HUES64 (cell line): ENCODE data around the gene MMP12. TPM values are rescaled to one million over a fixed set of nuclear protein-coding genes. Genes with fewer than 3 reads are reported as not detected.
"Not testable (repeated sequence)": the region's sequence is repeated elsewhere in the genome, so short reads cannot be mapped to it uniquely, and the experiment has no call there.

ENCODE experiments used
- H3K27ac ChIP-seq: 2 replicates; pipeline ENCODE4 v1.7.0; 2013; ENCODE audit warnings: low read depth, low read length, inconsistent platforms
- H3K27me3 ChIP-seq: 2 replicates; pipeline ENCODE4 v1.6.1; 2013; ENCODE audit warnings: mild to moderate bottlenecking, low read length; ENCODE audit not compliant: insufficient read depth
- H3K36me3 ChIP-seq: 2 replicates; pipeline ENCODE4 v1.6.1; 2013; ENCODE audit warnings: mild to moderate bottlenecking, low read length; ENCODE audit not compliant: insufficient read depth
- H3K4me1 ChIP-seq: 2 replicates; pipeline ENCODE4 v1.6.1; 2013; ENCODE audit warnings: mild to moderate bottlenecking, low read length, moderate library complexity; ENCODE audit not compliant: insufficient read depth
- H3K4me3 ChIP-seq: 2 replicates; pipeline ENCODE4 v1.5.1; 2013; ENCODE audit warnings: mild to moderate bottlenecking, low read length, moderate library complexity
- H3K9ac ChIP-seq: 2 replicates; pipeline ENCODE4 v1.6.1; 2013; ENCODE audit warnings: mild to moderate bottlenecking, low read depth, low read length
- H3K9me3 ChIP-seq: 2 replicates; pipeline ENCODE4 v1.6.1; 2013; ENCODE audit warnings: low read depth, low read length; ENCODE audit not compliant: insufficient read depth
- WGBS: fragments of 150-250, 120-280 bp; methylation state at CpG from one replicate; pipeline ENCODE4 v1.1.7; 2013; ENCODE audit warnings: missing lambda C conversion rate; 5-methylcytosine and 5-hydroxymethylcytosine counted together
- polyA plus RNA-seq, 2 experiments: library from polyadenylated mRNA; stranded (reverse); fragments of 50-300 nt; gene quantifications; one replicate each; pipeline ENCODE4 v1.2.3, GENCODE V29; 2013

MMP12 gene
- not detected for polyA plus RNA-seq (2013, experiment 1 of 2)
- polyA plus RNA-seq (2013, experiment 2 of 2), result not detected

DNA sequence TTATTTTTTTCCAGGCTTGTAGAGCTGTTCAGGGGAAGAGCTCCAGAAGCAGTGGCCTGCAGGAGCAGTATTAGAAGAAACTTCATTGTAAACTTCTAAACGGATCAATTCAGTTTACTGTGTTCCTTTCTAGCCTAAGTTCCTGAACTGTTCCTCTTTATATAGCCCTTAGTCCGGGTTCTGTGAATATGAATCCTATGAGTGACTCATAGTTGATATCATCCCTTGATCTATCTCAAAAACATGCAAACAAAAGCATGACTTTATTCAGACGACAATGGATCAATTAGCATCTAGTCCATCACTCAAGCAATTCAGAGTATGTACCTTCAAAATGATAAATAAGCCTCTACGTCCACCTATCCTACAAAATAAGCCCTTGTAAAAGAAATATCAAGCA lies at the start of gene MMP12:
TSS of gene MMP12 (minus strand) at position 131 of the 400 bp plus-strand sequence. CDS start at position 86, 45 bp downstream.
- no peak within 1 kb of the TSS for H3K9ac ChIP-seq
- no peaks in the 10 kb centered on the region for H3K4me1 ChIP-seq
- H3K4me3 ChIP-seq, result no peak within 1 kb of the TSS
- WGBS, result 88% methylated on average over 4 of the region's 4 CpGs
- no peaks in the 10 kb centered on the region for H3K27me3 ChIP-seq
- no peaks in the 10 kb centered on the region for H3K36me3 ChIP-seq
- no peaks in the 10 kb centered on the region for H3K9me3 ChIP-seq
- H3K27ac ChIP-seq, result no peak within 1 kb of the TSS

DNA sequence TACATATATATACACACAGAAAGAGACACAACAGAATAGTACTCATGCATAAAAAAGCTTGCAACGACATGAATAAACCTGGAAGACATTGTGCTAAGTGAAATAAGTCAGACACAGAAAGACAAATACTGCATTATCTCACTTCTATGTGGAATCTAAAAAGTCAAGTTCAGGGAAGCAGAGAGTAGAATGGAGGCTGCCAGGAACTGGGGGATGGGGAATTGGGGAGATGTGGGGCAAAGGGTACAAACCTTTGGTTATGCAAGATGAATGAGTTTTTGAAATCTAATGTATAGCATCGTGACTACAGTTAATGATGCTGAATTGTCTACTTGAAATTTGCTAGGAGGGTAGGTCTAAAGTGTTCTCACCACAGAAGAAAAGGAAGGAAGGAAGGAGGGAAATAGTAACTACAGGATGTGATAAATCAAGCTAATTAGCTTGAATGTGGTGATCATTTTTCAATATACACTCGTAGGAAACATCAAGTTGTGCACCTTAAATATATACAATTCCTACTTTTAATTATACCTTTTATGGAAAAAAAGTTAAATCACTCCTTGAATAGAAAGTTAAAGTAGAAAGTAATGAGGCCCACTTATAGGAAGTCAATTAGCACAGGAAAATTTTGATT lies 46.9 kb upstream of the MMP12 start:
- no peak overlapping the region for H3K27ac ChIP-seq
- H3K9me3 ChIP-seq, result no peaks in the 10 kb centered on the region
- H3K4me1 ChIP-seq, result no peaks in the 10 kb centered on the region
- H3K4me3 ChIP-seq, result no peak overlapping the region
- H3K36me3 ChIP-seq, result no peaks in the 10 kb centered on the region
- H3K9ac ChIP-seq, result no peak overlapping the region
- no peaks in the 10 kb centered on the region for H3K27me3 ChIP-seq
- 99% methylated on average over 1 of the region's 3 CpGs for WGBS

DNA sequence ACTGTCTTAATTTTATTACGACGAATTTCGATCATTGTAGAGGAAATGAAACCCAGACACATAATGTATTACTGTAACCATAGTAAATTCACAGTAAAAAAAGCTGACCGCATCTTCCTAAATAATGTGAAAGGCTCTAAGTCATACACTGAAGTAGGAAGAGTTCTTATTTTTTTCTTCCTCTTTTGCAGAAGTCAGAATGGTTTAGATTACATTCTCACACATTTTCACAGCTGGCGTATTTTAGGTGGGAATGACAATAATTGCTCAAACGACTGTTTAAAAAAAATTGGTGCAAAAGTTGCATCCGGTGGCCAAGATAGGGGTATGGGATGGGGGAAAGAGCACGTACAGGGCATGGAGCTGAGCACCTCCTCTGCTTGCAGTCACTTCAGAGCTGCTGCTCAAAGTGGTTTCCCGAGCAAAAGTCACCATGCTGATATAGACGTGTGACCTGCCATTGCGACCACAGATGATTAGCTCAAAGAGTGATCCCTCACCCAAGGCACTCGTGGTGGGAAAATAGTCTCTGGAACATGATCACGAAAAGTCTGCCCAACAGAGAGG lies 45.4 kb upstream of the MMP12 start:
- Histone ChIP-seq H3K27me3 (no peaks in the 10 kb centered on the region), H3K27ac (no peak overlapping the region), H3K9ac (no peak overlapping the region), H3K9me3 (no peaks in the 10 kb centered on the region), H3K36me3 (no peaks in the 10 kb centered on the region), H3K4me1 (no peaks in the 10 kb centered on the region), H3K4me3 (no peak overlapping the region)
- 94% methylated on average over 10 of the region's 13 CpGs for WGBS

DNA sequence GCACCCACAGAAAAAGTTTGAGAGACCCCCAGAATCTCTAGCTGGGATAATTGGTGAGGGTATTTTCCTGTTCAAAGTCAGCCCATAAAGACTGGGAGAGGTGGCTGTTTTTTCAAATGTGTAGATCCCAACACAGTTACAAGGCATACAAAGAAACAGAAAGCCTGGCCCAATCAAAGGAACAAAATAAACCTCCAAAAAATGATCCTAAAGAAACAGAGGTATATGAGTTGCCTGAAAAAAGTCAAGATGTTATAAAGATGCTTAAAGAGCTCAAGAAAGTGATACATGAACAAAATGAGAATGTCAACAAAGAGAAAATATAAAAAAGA lies 40.2 kb upstream of the MMP12 start:
- Histone ChIP-seq H3K4me3 (no peak overlapping the region), H3K4me1 (peaks cover 16% of the 10 kb centered on the region), H3K36me3 (no peaks in the 10 kb centered on the region), H3K27me3 (no peaks in the 10 kb centered on the region), H3K9ac (no peak overlapping the region), H3K27ac (no peak overlapping the region), H3K9me3 (0 out of 2 replicates have a peak, but pooled peaks cover under 1% of the 10 kb centered on the region)

DNA sequence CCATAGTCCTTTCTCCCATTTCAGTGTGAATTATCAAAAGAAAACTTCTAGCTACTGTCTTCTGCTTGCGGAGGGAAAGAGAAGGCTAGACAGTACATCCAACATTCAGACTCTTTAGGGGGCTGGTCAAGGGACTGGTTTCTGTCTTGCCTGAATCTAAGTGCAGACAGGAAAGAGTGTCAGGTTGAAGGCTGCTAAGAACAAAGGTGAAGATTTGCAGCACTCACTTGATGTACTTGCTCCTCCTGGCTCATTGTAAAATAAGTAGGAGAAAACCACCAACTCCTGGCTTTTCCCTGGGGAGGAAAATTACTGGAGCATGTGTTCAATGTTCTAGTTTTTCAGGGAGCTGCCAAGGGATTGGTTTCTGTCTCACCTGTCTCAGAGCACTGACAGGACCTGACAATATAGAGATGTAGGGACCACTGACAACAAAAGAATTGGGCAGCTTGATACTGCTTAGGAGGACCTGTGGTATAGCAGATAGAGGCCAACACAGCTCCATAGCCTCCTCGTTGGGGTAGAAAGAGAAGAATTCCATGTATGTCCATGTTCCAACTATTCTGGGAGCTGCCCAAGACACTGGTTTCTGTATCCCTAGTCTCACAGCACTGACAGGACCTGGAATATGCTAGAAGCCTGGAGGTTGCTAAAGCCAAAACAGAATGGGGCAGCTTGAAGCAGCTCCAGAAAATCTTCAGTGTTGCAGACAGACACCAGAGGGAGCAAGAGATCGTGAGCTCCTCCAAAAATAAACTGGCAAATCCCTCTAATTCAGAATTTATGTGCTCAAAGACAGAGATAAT lies 39.7 kb upstream of the MMP12 start:
- WGBS, result 57% methylated on average over 3 of the region's 3 CpGs
- Histone ChIP-seq H3K36me3 (no peaks in the 10 kb centered on the region), H3K4me1 (peaks cover 16% of the 10 kb centered on the region), H3K4me3 (no peak overlapping the region), H3K27ac (no peak overlapping the region), H3K9ac (no peak overlapping the region), H3K9me3 (0 out of 2 replicates have a peak, but pooled peaks cover 4% of the 10 kb centered on the region), H3K27me3 (no peaks in the 10 kb centered on the region)

DNA sequence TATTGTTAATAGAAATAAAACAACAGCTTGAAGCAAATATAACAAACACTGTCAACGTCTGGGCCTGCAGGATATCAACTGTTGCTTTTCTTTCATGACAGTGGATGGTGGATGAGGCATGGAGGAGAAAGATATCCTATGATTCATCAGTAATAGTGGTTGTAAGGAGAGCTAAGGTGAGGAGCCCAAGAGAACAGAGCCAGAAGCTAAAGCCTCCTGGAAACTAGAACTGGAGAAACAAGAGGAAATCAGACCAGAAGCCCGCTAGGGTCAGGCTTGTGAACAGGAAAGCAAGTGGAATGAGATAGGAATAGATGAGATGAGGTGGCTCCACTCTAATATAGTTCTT lies 37.7 kb upstream of the MMP12 start:
- Histone ChIP-seq H3K9ac (no peak overlapping the region), H3K4me3 (no peak overlapping the region), H3K27me3 (no peaks in the 10 kb centered on the region), H3K27ac (no peak overlapping the region), H3K36me3 (no peaks in the 10 kb centered on the region), H3K4me1 (peaks cover 16% of the 10 kb centered on the region), H3K9me3 (0 out of 2 replicates have a peak, but pooled peaks cover 4% of the 10 kb centered on the region)
- WGBS, result 88% methylated on average over 2 of the region's 2 CpGs

DNA sequence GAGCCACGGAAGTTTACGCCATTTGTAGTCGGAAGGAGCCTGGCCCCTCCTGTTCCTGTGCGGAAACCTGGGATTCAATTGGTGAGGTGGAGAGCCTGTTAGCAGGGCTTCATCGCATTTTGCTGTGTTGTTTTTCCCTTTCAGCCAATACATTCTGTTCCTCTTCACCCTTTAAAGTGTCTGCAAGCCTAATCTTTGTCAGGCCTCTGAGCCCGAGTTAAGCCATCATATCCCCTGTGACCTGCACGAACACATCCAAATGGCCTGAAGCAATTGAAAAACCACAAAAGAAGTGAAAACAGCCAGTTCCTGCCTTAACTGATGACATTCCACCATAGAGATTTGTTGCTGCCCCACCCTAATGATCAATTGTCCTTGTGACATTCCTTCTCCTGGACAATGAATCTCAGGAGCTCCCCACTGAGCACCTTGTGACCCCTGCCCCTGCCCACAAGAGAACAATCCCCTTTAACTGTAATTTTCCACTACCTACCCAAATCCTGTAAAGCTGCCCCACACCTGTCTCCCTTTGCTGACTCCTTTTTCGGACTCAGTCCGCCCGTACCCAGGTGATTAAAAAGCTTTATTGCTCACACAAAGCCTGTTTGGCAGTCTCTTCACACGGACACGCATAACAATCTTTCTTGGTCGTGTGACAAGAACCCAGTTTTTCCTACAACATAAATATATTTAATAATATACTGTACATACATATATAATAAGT lies 37.1 kb upstream of the MMP12 start:
- no peaks in the 10 kb centered on the region for H3K36me3 ChIP-seq
- 0 out of 2 replicates have a peak, but pooled peaks cover 4% of the 10 kb centered on the region for H3K9me3 ChIP-seq
- H3K27me3 ChIP-seq, result no peaks in the 10 kb centered on the region
- peak overlapping the region; percentile 47; the same call in 1 of the 2 replicates for H3K27ac ChIP-seq
- 79% methylated on average over 12 of the region's 13 CpGs for WGBS
- peaks cover 16% of the 10 kb centered on the region for H3K4me1 ChIP-seq
- H3K4me3 ChIP-seq, result no peak overlapping the region
- H3K9ac ChIP-seq, result 0 out of 2 replicates have a peak overlapping the region, but pooled peaks have one; percentile 8

DNA sequence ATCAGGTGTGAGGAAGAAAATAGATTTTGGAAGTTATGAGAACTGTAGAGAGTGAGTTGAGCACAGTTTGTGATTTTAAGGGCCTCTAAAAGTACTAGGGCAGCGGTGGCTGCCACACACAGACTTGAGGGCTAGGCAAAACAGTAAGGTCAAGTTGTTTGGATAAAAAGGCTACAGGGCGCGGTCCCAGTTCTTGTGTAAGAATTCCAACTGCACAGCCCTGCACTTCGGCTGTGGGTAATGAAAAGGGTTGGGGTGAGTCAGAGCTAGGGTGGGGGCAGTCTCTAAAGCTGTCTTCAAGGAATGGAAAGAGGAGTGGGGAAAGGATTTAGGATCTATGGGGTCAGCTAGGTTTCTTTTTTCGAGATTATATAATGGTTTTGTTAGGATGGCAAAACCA lies 31.1 kb upstream of the MMP12 start:
- H3K9me3 ChIP-seq, H3K4me1 ChIP-seq, H3K4me3 ChIP-seq, H3K27ac ChIP-seq, H3K36me3 ChIP-seq, H3K27me3 ChIP-seq, H3K9ac ChIP-seq: not testable (repeated sequence)
- WGBS, result 89% methylated on average over 5 of the region's 5 CpGs

DNA sequence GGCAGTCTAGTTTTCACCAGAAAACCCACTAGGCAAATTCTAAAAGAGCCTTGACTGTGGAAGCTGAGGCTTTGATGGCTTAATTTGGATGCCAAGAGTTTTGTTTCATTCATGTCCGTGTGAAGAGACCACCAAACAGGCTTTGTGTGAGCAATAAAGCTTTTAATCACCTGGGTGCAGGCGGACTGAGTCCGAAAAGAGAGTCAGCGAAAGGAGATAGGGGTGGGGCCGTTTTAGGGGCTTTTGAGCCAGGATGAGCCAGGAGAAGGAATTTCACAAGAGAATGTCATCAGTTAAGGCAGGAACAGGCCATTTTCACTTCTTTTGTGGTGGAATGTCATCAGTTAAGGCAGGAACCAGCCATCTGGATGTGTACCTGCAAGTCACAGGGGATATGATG lies 29.1 kb upstream of the MMP12 start:
- not testable (repeated sequence) for H3K9me3 ChIP-seq
- 53% methylated on average over 5 of the region's 5 CpGs for WGBS

DNA sequence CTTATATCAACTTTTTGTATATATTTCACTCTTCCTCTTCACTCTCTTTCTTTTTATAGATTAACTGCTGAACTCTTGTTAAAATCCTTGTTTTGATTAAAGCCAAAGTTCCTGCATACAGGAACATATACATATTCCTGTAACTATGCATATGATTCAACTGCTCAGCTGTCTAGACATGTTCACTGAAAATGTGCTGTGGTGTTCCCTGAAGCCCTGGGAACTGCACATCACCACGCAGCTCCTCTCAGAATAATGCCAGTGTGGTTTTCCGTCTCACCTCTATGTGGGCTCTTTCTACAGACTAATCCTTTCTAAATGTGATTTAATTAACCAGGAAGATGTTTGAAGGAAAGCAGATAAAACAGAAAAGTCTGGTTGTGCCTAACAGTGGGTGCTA lies 25.6 kb upstream of the MMP12 start:
- no peaks in the 10 kb centered on the region for H3K27me3 ChIP-seq
- no peaks in the 10 kb centered on the region for H3K4me1 ChIP-seq
- no peak overlapping the region for H3K27ac ChIP-seq
- WGBS, result 88% methylated on average over 1 of the region's 2 CpGs
- no peaks in the 10 kb centered on the region; the same call in 1 of the 2 replicates for H3K9me3 ChIP-seq
- H3K9ac ChIP-seq, result no peak overlapping the region
- H3K4me3 ChIP-seq, result no peak overlapping the region
- no peaks in the 10 kb centered on the region for H3K36me3 ChIP-seq

More for the DNA sequence above, 29.1 kb upstream of the MMP12 start:
- not testable (repeated sequence) for H3K4me1 ChIP-seq, H3K27ac ChIP-seq, H3K9ac ChIP-seq, H3K27me3 ChIP-seq, H3K4me3 ChIP-seq, H3K36me3 ChIP-seq

DNA sequence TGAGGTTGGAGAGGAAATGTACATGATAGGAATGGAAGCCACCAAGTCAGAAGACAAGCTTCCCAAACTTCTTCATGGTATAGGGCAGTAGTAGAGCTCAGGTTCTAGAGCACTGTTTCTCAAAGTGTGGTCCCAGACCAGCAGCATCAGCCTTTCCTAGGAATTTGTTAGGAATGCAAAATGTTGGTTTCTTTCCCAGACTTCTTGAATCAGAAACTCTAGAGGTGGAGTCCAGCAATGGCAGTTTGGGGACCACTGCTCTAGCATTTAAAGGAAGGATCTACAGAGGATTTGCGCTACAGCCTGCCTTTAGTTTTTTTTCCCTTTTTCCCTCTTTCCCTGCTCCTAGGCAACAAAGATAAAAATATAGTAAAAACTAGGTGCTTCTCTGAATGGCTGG lies 17.0 kb upstream of the MMP12 start:
- Histone ChIP-seq H3K4me1 (no peaks in the 10 kb centered on the region), H3K4me3 (no peak overlapping the region), H3K36me3 (no peaks in the 10 kb centered on the region), H3K9ac (no peak overlapping the region), H3K27ac (no peak overlapping the region), H3K27me3 (no peaks in the 10 kb centered on the region), H3K9me3 (no peaks in the 10 kb centered on the region; the same call in 1 of the 2 replicates)
- 100% methylated on average over 1 of the region's 1 CpG for WGBS
